PC-3 (cell line): ENCODE results near the gene CTNNAL1. TPM values are rescaled to one million over a fixed set of nuclear protein-coding genes. Genes with fewer than 3 reads are reported as not detected.
A peak's percentile ranks its signal among the peaks of the same experiment; 100 is the strongest.

ENCODE experiments used
- ATAC-seq: fragments of 200-7000 bp; cut with Tn5 transposase; 2 replicates; pipeline ENCODE4 v1.9.1; 2020; ENCODE audit warnings: mild to moderate bottlenecking, moderate library complexity
- BruUV-seq: library from RNA; stranded (reverse); fragments of 400-500 nt; replicated peaks from 2 replicates; lab custom pipeline; 2021; lab: Mats Ljungman, UMichigan
- CTCF ChIA-PET: fragments of 300-600 bp; sonication (Branson Sonifier 250); formaldehyde crosslinking; loops from one replicate; lab custom pipeline; 2022; ENCODE audit warnings: antibody characterized with exemption; lab: Charles Lee
- POLR2A ChIA-PET: fragments of 300-600 bp; sonication (Branson Sonifier 250); formaldehyde crosslinking; loops from one replicate; lab custom pipeline; 2022; ENCODE audit warnings: antibody characterized with exemption; ENCODE audit not compliant: unreplicated experiment; lab: Charles Lee
- DNase-seq: peaks from one replicate; pipeline ENCODE4 v3.0.0-alpha.2; 2015
- H2AFZ ChIP-seq: fragments of 300-600 bp; sonication (generic); 2 replicates; pipeline ENCODE4 v1.6.0; 2016; ENCODE audit warnings: antibody characterized with exemption, low read length
- H3F3A ChIP-seq: fragments of 300-600 bp; sonication (generic); one replicate; pipeline ENCODE4 v1.6.0; 2017; ENCODE audit warnings: antibody characterized with exemption, low read length, control low read depth, mild to moderate bottlenecking; ENCODE audit not compliant: unreplicated experiment
- H3K27ac ChIP-seq: fragments of 300-600 bp; sonication (generic); 2 replicates; pipeline ENCODE4 v1.5.1; 2016; ENCODE audit warnings: mild to moderate bottlenecking, low read length
- H3K27me3 ChIP-seq: fragments of 300-600 bp; sonication (generic); 2 replicates; pipeline ENCODE4 v1.6.1; 2016; ENCODE audit warnings: low read length, mixed read lengths
- H3K36me3 ChIP-seq: fragments of 300-600 bp; sonication (generic); 2 replicates; pipeline ENCODE4 v1.6.1; 2016; ENCODE audit warnings: low read depth, mixed run types, low read length, mixed read lengths
- H3K4me1 ChIP-seq: fragments of 300-600 bp; sonication (generic); 2 replicates; pipeline ENCODE4 v1.5.1; 2016; ENCODE audit warnings: low read length; ENCODE audit not compliant: insufficient read depth
- H3K4me2 ChIP-seq: fragments of 300-600 bp; sonication (generic); 2 replicates; pipeline ENCODE4 v1.6.0; 2016; ENCODE audit warnings: low read length
- H3K4me3 ChIP-seq: fragments of 300-600 bp; sonication (generic); 2 replicates; pipeline ENCODE4 v1.5.1; 2016; ENCODE audit warnings: mild to moderate bottlenecking, low read length, mixed read lengths
- H3K79me2 ChIP-seq: fragments of 300-600 bp; sonication (generic); 2 replicates; pipeline ENCODE4 v1.6.1; 2017; ENCODE audit warnings: low read length, mixed read lengths
- H3K9ac ChIP-seq: fragments of 300-600 bp; sonication (generic); 2 replicates; pipeline ENCODE4 v1.6.0; 2016; ENCODE audit warnings: mild to moderate bottlenecking, low read length
- H3K9me2 ChIP-seq: fragments of 300-600 bp; sonication (generic); replicated peaks from 2 replicates; pipeline ENCODE4 v1.6.1; 2016; ENCODE audit warnings: mixed run types, low read length, mixed read lengths
- H3K9me3 ChIP-seq: fragments of 300-600 bp; sonication (generic); 2 replicates; pipeline ENCODE4 v1.6.1; 2016; ENCODE audit warnings: low read length, mixed read lengths
- H4K20me1 ChIP-seq: fragments of 300-600 bp; sonication (generic); 2 replicates; pipeline ENCODE4 v1.6.1; 2016; ENCODE audit warnings: low read length, mixed read lengths
- CTCF ChIP-seq: fragments of 300-600 bp; sonication (generic); conservative IDR thresholded peaks from 2 replicates; pipeline ENCODE4 v1.5.1; 2017; ENCODE audit warnings: antibody characterized with exemption, low read depth, mild to moderate bottlenecking, low read length
- EZH2 ChIP-seq: fragments of 300-600 bp; sonication (generic); IDR thresholded peaks from one replicate; pipeline ENCODE4 v1.6.1; 2017; ENCODE audit warnings: antibody characterized with exemption, mild to moderate bottlenecking, low read length; ENCODE audit not compliant: unreplicated experiment
- EZH2phosphoT487 ChIP-seq: fragments of 300-600 bp; sonication (generic); IDR thresholded peaks from 2 replicates; pipeline ENCODE4 v1.6.1; 2018; ENCODE audit warnings: mild to moderate bottlenecking, antibody characterized with exemption, low read length, borderline replicate concordance
- intact Hi-C: fragments of 100-400 bp; cut with micrococcal nuclease; formaldehyde crosslinking; loops from 2 replicates; pipeline ENCODE4 v1.9.0; 2023
- total RNA-seq: library from RNA; depleted of rRNA; stranded (reverse); fragments of >200 nt; gene quantifications from 2 replicates; pipeline ENCODE4 v1.2.3, GENCODE V29; 2014

Gene CTNNAL1
- total RNA-seq, 1 experiment from 2014 or later: 97.7 TPM

- no peak for DNase-seq
- no peaks in the 10 kb centered on the region for H3K9me3 ChIP-seq
- TF ChIP-seq EZH2: no peak
- TF ChIP-seq EZH2phosphoT487: no peak
- TF ChIP-seq CTCF: no peak
- peaks cover 68% of the 10 kb centered on the region for H3K79me2 ChIP-seq
- no peak for ATAC-seq
- H3K9ac ChIP-seq: no peak overlapping the region
- H3K36me3 ChIP-seq: no peaks in the 10 kb centered on the region
- H3K4me2 ChIP-seq: peak overlapping the region; percentile 80
- ChIA-PET POLR2A (no interaction called here), CTCF (no interaction called here)
- H3K27ac ChIP-seq: peak overlapping the region; percentile 86
- H3K4me3 ChIP-seq: peak overlapping the region; percentile 92
- intact Hi-C loops: loop anchor here (5.0 kb wide), 1 partner anchor 106 kb away; the partner anchor contains the start of gene TMEM245
- no TSS peak for BruUV-seq
- H4K20me1 ChIP-seq: peaks cover 16% of the 10 kb centered on the region
- no peak overlapping the region for H2AFZ ChIP-seq
- H3K27me3 ChIP-seq: no peaks in the 10 kb centered on the region
- H3F3A ChIP-seq: no peaks in the 10 kb centered on the region
- peaks cover 28% of the 10 kb centered on the region for H3K4me1 ChIP-seq
- no peaks in the 10 kb centered on the region for H3K9me2 ChIP-seq
These were observed 2.0 kb downstream of the CTNNAL1 start for GRCh38 chr9:109011231-109011671.

GRCh38 chr9:109010746-109011145 lies 2.6 kb downstream of the CTNNAL1 start:
- no peaks in the 10 kb centered on the region for H3K27me3 ChIP-seq
- POLR2A ChIA-PET: no interaction called here
- no peaks in the 10 kb centered on the region for H3K9me2 ChIP-seq
- no peaks in the 10 kb centered on the region for H3K36me3 ChIP-seq
- TF ChIP-seq EZH2 (no peak), CTCF (no peak), EZH2phosphoT487 (no peak)
- peaks cover 73% of the 10 kb centered on the region for H3K79me2 ChIP-seq
- H3K9me3 ChIP-seq: no peaks in the 10 kb centered on the region
- intact Hi-C loops: loop anchor here (5.0 kb wide), 1 partner anchor 107 kb away; the partner anchor contains the start of gene TMEM245
- H3K4me2 ChIP-seq: peak overlapping the region; percentile 80
- peaks cover 28% of the 10 kb centered on the region for H3K4me1 ChIP-seq
- no peak for ATAC-seq
- no TSS peak for BruUV-seq
- H3K4me3 ChIP-seq: peak overlapping the region; percentile 92
- H2AFZ ChIP-seq: no peak overlapping the region
- peaks cover 16% of the 10 kb centered on the region for H4K20me1 ChIP-seq
- H3K9ac ChIP-seq: no peak overlapping the region
- DNase-seq: peak; percentile 53
- H3F3A ChIP-seq: no peaks in the 10 kb centered on the region
- no peak overlapping the region for H3K27ac ChIP-seq
- CTCF ChIA-PET: no interaction called here

- Histone ChIP-seq H3K27me3 (no peaks in the 10 kb centered on the region), H3K9ac (no peak overlapping the region), H3K4me1 (peaks cover 16% of the 10 kb centered on the region), H3K9me3 (peaks cover 9% of the 10 kb centered on the region; the same call in 1 of the 2 replicates), H3K27ac (no peak overlapping the region), H4K20me1 (peaks cover 4% of the 10 kb centered on the region; the same call in 1 of the 2 replicates), H3K4me3 (no peak overlapping the region), H2AFZ (no peak overlapping the region), H3K4me2 (no peak overlapping the region), H3K36me3 (peaks cover 22% of the 10 kb centered on the region), H3K9me2 (no peaks in the 10 kb centered on the region), H3F3A (peaks cover 8% of the 10 kb centered on the region), H3K79me2 (peaks cover 86% of the 10 kb centered on the region)
- no peak for DNase-seq
- no peak for ATAC-seq
- TF ChIP-seq CTCF: no peak
- no peak for TF ChIP-seq EZH2
- no peak for TF ChIP-seq EZH2phosphoT487
- POLR2A ChIA-PET: interaction anchor here (0.6 kb wide), 1 partner anchor 60 kb away, joined by 3 read pairs; no protein-coding TSS in a partner anchor
- no TSS peak for BruUV-seq
- CTCF ChIA-PET: no interaction called here
- intact Hi-C loops: no loop called here
These were observed 7.6 kb downstream of the CTNNAL1 start for GRCh38 chr9:109005678-109006077.
